NCI-H526 (cell line): ENCODE data around the gene PDE9A.
A peak's percentile ranks its signal among the peaks of the same experiment; 100 is the strongest.
"Not testable (repeated sequence)": the region's sequence is repeated elsewhere in the genome, so short reads cannot be mapped to it uniquely, and the experiment has no call there.

Source experiments
- DNase-seq, 2 experiments: peaks; one replicate each; lab custom pipeline; 2025; lab: John Stamatoyannopoulos, UW

PDE9A gene

GRCh38 chr21:42715427-42715826 lies 62.0 kb downstream of the PDE9A start:
- DNase-seq: not testable (repeated sequence)

GRCh38 chr21:42716074-42716473 lies 62.7 kb downstream of the PDE9A start:
- no peak for DNase-seq

GRCh38 chr21:42720484-42720883 lies 67.1 kb downstream of the PDE9A start:
- not testable (repeated sequence) for DNase-seq

DNA sequence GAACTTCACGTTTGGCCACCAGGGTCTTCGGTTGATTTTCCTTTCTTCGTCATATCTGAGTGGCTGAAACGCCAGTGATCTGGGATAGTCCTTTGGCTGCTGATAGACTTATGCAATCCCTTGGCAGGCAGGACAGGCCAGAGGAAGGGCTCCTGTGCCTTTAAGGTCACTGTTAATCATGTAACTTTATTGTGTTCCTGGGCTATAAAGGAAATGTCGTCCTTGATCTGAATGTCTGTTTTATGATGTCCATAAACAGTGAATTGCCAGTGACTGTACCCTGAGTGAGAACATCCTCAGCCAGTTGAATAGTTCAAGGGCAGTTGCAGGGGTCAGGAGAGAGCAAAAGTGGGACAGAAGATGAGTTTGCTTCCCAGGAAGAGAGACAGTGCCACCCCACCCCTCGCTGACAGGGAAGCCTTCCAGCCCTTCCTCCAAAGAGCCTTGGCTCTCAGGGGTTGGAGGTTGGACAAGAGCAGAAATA lies 68.0 kb downstream of the PDE9A start:
- DNase-seq: no peak

- peak; percentile 93 for DNase-seq
Observed at GRCh38 chr21:42722153-42722552, 68.7 kb downstream of the PDE9A start.

- peak; percentile 21 to 38 for DNase-seq
Observed at GRCh38 chr21:42722808-42723473, 69.5 kb downstream of the PDE9A start.

- DNase-seq: no peak
Observed at GRCh38 chr21:42724226-42724920, 71.0 kb downstream of the PDE9A start.

DNA sequence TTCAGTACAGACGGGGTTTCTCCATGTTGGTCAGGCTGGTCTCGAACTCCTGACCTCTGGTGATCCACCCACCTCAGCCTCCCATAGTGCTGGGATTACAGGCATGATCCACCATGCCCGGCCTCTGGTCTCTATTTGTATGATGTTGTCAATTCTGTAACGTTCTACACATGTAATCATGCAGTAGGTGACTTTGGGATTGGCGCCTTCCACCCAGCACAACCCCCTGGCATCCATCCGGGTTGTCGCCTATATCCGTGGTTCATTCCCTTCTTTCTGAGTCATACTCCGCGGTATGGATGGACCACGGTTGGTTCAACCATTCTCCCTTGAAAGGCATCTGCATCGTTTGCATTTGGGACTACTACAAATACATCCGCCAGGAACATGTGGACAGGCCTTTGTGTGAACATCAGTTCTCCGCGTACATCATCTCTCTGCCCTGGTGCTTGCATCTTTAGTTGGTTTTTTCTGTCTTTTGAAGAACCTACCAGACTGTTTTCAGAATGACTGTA lies 72.1 kb downstream of the PDE9A start:
- DNase-seq: no peak

DNA sequence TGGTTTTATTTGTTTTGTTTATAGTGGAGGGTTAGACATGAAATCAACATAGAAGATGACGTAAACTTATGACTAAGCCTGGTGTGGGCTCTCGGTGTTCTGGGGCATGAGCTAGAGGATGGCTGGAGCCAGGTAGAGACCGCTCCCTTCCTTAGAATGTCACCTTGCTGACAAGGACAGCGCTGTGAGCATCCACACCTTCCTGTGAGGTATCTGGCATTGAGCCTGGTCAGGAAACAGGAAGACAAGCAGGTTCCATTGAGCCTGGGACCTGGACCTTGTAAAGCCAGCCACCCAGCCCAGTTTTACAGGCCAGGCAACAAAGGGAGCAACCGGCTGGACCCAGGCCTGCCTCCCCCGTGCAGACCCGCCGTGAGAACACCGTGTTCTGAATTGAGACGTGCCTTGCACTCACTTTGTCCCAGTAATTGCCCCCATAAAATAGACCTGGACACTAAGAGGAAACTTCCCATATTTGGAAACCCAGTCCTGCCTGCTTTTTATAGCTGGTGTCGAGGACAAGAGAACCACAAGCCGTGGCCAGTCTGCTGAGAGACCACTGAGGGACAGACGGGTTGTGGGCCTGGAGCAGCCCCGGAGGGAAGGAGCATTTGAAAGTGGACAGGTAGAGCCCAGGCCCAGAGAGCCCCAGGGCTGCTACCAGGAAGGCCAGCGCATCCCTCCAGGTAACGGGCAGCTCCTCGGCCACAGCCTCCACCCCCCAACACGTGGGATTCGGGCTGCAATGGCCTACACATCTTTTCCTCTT lies 78.0 kb downstream of the PDE9A start:
- no peak for DNase-seq

GRCh38 chr21:42732033-42732410 lies 78.6 kb downstream of the PDE9A start:
- DNase-seq: no peak

DNA sequence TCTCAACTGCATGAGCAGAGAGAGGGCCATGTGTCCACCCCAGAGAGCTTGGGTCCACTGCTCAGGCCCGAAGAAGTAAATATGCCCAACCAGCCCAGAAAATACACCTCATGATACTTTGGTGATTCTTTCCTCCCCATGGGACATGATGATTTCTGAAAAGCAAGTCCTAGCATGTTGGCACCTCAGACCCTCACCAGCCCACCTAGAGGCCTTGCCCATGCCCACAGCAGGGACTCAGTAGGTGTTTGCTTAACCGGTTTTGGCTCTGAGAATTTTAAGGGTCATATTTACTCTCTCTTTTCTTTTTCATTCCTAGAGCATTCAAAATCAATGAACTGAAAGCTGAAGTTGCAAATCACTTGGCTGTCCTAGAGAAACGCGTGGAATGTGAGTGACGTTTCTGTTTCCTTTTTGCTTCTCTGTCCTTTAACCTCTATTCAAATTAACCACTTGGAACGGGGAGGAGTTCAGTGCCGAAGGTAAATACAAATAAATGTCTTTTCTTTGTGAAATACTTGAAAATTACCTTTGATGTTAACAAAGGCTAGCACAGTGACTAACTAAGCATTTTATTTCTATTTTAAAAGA lies 79.7 kb downstream of the PDE9A start:
- DNase-seq: no peak

GRCh38 chr21:42733874-42734273 lies 80.5 kb downstream of the PDE9A start:
- no peak for DNase-seq

GRCh38 chr21:42734323-42734971 lies 81.0 kb downstream of the PDE9A start:
- DNase-seq: peak; percentile 65 to 81

DNA sequence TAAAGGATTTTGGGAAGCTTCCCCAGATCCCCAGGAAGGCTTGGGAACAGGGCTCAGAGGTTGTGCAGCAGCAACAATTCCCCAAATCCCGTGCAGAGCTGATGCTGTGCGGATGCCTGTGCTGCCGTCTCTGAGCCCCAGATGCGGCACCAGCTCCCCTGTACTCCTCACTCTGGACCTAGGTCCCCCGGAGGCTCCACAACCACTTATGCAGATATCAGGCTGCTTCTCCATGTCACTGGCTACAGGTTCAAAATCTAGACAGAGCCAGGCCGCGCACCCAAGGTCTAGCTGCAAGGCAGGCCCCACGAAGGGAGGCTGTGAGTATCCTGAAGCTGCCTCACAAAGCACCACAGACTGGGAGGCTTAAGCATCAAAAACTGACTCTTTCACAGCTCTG lies 81.6 kb downstream of the PDE9A start:
- no peak for DNase-seq

DNA sequence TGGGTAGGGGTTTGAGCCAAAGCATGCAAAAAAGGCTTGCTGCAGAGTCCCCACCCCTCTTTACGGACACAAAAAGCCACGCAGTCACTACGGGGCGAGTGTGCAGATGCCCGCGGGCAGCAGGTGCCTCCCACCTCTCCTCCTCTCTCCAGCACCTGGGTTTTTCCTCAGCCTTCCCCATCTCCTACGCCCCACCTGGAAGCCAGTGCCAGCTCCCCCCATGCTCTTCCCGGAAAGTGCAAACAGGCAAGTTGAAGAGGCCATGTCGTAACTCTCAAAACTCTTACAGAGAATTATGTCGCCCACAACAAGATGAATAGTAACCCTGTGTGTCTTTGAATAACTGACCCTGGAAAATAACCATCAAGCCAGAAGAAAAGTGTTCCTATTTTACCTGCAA lies 82.5 kb downstream of the PDE9A start:
- no peak for DNase-seq

DNA sequence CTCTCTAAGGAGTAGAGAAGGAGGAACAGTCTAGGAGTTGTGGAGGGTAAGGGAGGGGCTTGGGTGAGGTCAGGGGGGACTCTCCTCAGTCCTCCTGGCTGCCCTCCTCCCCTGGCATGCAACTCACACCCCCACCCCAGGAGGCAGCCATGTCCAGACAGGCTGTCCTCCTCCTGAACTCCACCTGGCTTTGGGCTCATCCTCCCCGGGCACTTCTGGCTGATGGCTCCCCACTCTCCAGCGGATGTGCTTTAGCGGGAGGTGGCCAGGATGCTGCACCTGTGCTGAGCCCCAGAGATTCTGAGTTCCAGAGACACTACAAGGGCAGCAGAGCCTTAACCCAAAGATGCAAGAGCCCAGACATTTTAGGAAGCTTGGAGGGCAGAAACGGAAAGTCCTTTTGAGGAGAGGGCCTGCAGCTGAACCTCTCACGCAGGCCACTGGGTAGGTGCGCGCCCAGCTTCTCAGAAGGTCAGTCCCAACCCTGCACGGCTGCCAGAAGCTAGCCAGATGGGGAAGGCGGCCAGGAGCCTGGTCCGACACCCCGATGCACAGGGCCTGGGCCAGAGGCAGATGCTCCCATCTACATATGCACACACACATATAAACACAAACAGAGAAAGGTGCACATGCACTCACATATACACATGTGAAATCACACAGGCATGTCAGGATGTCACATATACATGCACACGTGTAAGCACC lies 83.4 kb downstream of the PDE9A start:
- DNase-seq: no peak

DNA sequence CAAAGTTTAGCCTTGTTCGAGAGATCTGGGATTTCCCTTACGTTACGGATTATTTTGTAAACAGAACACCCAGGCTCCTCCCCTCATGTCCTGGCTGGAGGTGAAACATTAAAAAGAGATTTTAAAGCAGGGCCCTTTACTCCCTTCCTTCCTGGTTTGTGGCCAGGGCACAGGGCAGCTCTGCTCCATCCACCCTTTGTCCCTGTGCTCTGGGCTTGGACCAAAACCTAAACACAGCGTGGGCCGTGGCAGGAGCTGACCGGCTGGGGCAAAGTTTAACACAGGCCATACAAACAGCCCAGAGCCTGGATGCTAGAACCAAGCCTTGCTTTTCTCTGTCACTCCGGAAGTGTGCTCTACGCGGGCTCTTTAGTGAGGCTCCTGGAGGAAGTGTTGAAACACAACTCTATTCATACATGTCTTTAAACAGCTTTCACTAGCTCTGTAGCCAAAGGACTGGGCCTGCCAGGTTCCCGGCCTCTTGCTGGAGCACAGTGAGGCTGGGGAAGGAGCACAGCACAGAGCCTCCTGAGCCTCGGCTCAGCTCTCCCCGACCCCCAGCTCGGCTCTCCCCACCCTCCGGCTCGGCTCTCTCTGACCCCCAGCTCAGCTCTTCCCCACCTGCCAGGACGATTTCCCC lies 84.7 kb downstream of the PDE9A start:
- DNase-seq: no peak

- no peak for DNase-seq
Observed at GRCh38 chr21:42739061-42739931, 85.9 kb downstream of the PDE9A start.

GRCh38 chr21:42740405-42740909 lies 87.0 kb downstream of the PDE9A start:
- DNase-seq: no peak
